GM19351 (cell line): ENCODE results near the gene MYADML2.

Experiments used
- ATAC-seq: cut with Tn5 transposase; IDR thresholded peaks from one replicate; pipeline ENCODE4 v1.9.1; 2021; ENCODE audit warnings: mild to moderate bottlenecking, moderate library complexity; ENCODE audit not compliant: unreplicated experiment

MYADML2 gene

GRCh38 chr17:81926451-81927151 is 20.4 kb downstream of the MYADML2 start:
- ATAC-seq: peak; percentile 20

GRCh38 chr17:81925860-81926450 is 21.1 kb downstream of the MYADML2 start:
- no peak for ATAC-seq

- ATAC-seq: no peak
Measured at GRCh38 chr17:81924557-81925532, 22.2 kb downstream of the MYADML2 start.

- ATAC-seq: no peak
Measured at GRCh38 chr17:81923302-81924260, 23.5 kb downstream of the MYADML2 start.

GRCh38 chr17:81922566-81923301 is 24.3 kb downstream of the MYADML2 start:
- no peak for ATAC-seq

- no peak for ATAC-seq
Measured at GRCh38 chr17:81921996-81922565, 25.0 kb downstream of the MYADML2 start.

- no peak for ATAC-seq
Measured at GRCh38 chr17:81921537-81921862, 25.5 kb downstream of the MYADML2 start.

GRCh38 chr17:81920612-81921536 is 26.2 kb downstream of the MYADML2 start:
- no peak for ATAC-seq

- ATAC-seq: no peak
Measured at GRCh38 chr17:81918832-81919545, 28.0 kb downstream of the MYADML2 start.

- ATAC-seq: peak; percentile 11
Measured at GRCh38 chr17:81918333-81918669, 28.7 kb downstream of the MYADML2 start.

- peak; percentile 73 for ATAC-seq
Measured at GRCh38 chr17:81917565-81918332, 29.3 kb downstream of the MYADML2 start, which contains the start of gene SIRT7. Gene SIRT7 (minus strand): TSS chr17:81918176. CDS start chr17:81918131, 45 bp downstream.

GRCh38 chr17:81916234-81917001 is 30.6 kb downstream of the MYADML2 start:
- no peak for ATAC-seq

GRCh38 chr17:81915331-81915730 is 31.7 kb downstream of the MYADML2 start:
- ATAC-seq: no peak

GRCh38 chr17:81914103-81914850 is 32.8 kb downstream of the MYADML2 start:
- no peak for ATAC-seq

- ATAC-seq: no peak
Measured at GRCh38 chr17:81913394-81914102, 33.5 kb downstream of the MYADML2 start.
